ENCODE measurements around the gene NEGR1. TPM values are rescaled to one million over a fixed set of nuclear protein-coding genes. Genes with fewer than 3 reads are reported as not detected.

The NEGR1 gene
- total RNA-seq, 4 donors from 2014 or later = 0.49 to 8.8 (median 2.7) TPM

DNA sequence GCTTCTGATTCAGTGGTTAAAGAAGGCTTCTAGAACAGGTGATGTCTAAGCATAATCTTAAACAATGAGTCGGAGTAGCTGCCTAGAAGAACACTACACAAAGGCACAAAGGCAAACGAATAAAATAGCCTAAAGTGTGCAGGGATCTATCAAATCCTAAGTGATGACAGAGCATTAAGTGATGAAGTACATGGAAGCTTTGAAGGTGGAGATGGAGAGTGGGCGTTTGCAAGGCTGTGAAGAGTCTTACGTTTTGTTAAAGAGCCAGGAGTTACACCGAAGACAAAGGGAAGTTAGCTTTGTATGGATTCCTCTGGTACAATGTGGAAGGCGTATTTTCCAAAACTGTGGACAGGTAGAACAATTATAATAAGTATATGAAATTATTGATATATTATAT is 270.6 kb downstream of the NEGR1 start:
- 66 to 70% methylated on average over 6 of the region's 6 CpGs for WGBS, 2 donors
- no peaks in the 10 kb centered on the region for H3K27me3 ChIP-seq
- no peaks in the 10 kb centered on the region for H3K4me1 ChIP-seq
- no peaks in the 10 kb centered on the region for H3K9me3 ChIP-seq
- no peak for TF ChIP-seq POLR2A (IDR thresholded peaks at IDR 0.05)
- no peak for TF ChIP-seq CTCF (IDR thresholded peaks at IDR 0.05)
- intact Hi-C loops (cut with DNase I) = no loop called here
- H3K27ac ChIP-seq = no peak overlapping the region
- no peak overlapping the region for H3K4me3 ChIP-seq
- no peak for DNase-seq
- no peaks in the 10 kb centered on the region for H3K36me3 ChIP-seq

GRCh38 chr1:72010094-72010431 is 272.3 kb downstream of the NEGR1 start:
- no peak for TF ChIP-seq POLR2A (IDR thresholded peaks at IDR 0.05)
- no peak for TF ChIP-seq CTCF (IDR thresholded peaks at IDR 0.05)
- Histone ChIP-seq H3K27me3 (no peaks in the 10 kb centered on the region), H3K9me3 (no peaks in the 10 kb centered on the region), H3K27ac (no peak overlapping the region), H3K36me3 (no peaks in the 10 kb centered on the region), H3K4me3 (no peak overlapping the region), H3K4me1 (no peaks in the 10 kb centered on the region)
- intact Hi-C loops (cut with DNase I) = no loop called here
- 49 to 62% methylated on average over 3 of the region's 3 CpGs for WGBS, 2 donors
- DNase-seq = no peak

DNA sequence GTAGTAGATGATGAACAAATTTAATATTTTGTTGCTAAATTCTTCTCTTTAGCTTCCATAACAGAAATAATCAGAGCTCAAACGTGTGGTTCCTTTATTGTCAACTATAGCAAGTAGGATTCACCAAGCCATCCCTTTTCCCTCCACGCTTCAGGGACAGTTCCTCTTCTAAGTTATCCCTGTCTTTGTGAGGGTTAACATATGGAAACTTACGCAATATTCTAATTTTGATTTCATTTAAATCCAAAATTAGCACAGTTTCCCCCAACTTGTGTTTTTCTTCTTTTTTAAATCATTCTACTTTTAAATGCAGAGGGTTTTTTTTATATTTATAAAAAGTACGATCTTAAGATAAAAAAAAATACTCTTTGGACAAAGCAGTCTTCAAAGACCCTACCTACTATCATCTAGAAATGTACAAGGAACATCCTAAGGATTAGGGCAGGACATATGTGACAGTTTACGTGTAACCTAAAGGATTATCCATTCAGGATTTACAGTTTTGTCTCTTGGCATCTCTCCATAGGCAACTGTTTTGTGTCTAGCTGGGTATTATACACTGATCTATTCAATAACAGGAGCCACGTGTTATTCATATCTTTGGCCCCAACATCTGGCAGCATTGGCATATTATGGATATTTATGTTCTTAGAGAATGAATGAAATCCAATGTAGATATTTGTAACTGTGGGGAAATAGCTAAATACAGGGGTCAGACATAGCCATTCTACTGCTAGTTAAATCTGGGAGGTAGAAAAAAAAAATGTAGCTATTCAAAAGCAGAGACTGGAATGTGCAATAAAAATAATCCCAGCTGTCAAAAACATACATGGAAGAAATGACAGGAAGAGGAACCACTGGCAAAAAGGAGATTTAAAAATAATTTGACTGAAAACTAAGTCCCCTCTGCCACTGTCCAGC is 272.9 kb downstream of the NEGR1 start:
- no peak for DNase-seq
- Histone ChIP-seq H3K36me3 (no peaks in the 10 kb centered on the region), H3K9me3 (no peaks in the 10 kb centered on the region), H3K4me3 (no peak overlapping the region), H3K27ac (no peak overlapping the region), H3K4me1 (no peaks in the 10 kb centered on the region), H3K27me3 (no peaks in the 10 kb centered on the region)
- intact Hi-C loops (cut with DNase I) = no loop called here
- TF ChIP-seq POLR2A (IDR thresholded peaks at IDR 0.05) (no peak), CTCF (IDR thresholded peaks at IDR 0.05) (no peak)
- 53 to 63% methylated on average over 6 of the region's 6 CpGs for WGBS, 2 donors

DNA sequence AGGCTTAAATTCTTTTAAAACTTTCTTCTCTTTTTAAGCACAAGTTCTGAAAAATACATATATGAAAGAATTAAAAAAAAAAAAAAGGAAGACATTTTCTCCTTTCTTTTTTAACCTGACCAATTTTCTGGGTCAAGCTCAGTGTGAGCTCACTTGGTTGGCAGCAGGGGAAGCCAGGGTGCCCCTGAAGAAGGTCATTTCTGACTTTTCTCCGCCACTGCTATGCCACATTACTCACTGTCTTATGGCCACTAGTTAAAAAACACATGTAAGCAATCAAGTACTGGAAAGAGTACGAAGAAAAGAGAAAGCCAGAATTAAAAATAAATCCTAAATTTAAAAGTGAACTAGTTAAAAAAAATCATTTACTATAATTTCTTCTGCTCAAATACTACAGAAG is 275.0 kb downstream of the NEGR1 start:
- intact Hi-C loops (cut with DNase I) = no loop called here
- no peak for DNase-seq
- H3K27me3 ChIP-seq = no peaks in the 10 kb centered on the region
- no peaks in the 10 kb centered on the region for H3K9me3 ChIP-seq
- H3K4me1 ChIP-seq = no peaks in the 10 kb centered on the region
- no peaks in the 10 kb centered on the region for H3K36me3 ChIP-seq
- TF ChIP-seq CTCF (IDR thresholded peaks at IDR 0.05) (no peak), POLR2A (IDR thresholded peaks at IDR 0.05) (no peak)
- no peak overlapping the region for H3K4me3 ChIP-seq
- no peak overlapping the region for H3K27ac ChIP-seq
- 57 to 70% methylated on average over 2 of the region's 2 CpGs for WGBS, 2 donors

- no peak for DNase-seq
- Histone ChIP-seq H3K27me3 (no peaks in the 10 kb centered on the region), H3K36me3 (no peaks in the 10 kb centered on the region), H3K27ac (no peak overlapping the region), H3K4me3 (no peak overlapping the region), H3K4me1 (no peaks in the 10 kb centered on the region), H3K9me3 (no peaks in the 10 kb centered on the region)
- WGBS, 2 donors = 43 to 46% methylated on average over 1 of the region's 1 CpG
- intact Hi-C loops (cut with DNase I) = no loop called here
- TF ChIP-seq CTCF (IDR thresholded peaks at IDR 0.05) (no peak), POLR2A (IDR thresholded peaks at IDR 0.05) (no peak)
These were observed 276.2 kb downstream of the NEGR1 start for GRCh38 chr1:72006092-72006491.
